Measurements from ENCODE around the gene MCC.

Gene MCC

GRCh38 chr5:113181853-113182490 lies 306.3 kb downstream of the MCC start:
- TF ChIP-seq CTCF (IDR thresholded peaks at IDR 0.05; ENCODE audit: borderline replicate concordance, insufficient read depth, low read depth, low read length): no peak
- no peak overlapping the region for H3K4me3 ChIP-seq (ENCODE audit: low read depth, low read length)

DNA sequence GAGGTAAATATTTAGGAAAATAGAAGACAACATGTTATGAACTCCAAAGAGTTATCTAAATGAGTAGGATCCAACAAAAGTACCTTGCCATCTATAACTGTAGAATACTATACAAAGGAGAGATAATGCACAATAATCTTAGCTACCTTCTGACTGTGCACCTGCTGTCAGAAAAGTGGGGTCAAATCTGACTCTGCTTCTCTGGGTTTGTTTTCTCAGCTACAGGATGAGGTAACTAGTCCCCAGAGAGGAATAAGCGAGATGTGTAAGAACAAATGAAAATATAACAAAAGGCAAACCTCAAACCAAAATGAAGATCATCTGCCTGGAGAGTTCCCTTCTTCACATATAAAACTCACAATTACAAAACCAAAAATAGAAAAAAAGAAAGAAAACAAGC lies 306.8 kb downstream of the MCC start:
- H3K4me3 ChIP-seq (ENCODE audit: low read depth, low read length): no peak overlapping the region
- no peak for TF ChIP-seq CTCF (IDR thresholded peaks at IDR 0.05; ENCODE audit: borderline replicate concordance, insufficient read depth, low read depth, low read length)

DNA sequence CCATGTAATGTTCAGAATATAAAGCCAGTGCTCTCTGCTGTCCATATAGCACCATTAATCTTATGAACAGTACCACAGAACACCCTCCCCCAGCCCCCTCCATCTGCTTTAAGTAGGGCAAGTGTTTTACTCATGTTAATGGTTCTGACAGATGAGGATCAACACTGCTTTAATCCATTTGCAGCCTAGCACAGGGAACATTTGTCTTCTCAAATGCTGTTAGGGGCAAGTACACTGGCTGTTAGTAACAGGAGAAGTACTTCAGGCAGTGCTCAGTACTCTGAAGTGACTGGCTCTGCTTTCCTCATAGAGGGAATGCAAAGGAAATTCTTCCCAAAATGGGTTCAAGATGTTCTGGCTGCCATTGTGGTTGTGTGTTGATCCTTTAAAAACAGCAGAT lies 309.1 kb downstream of the MCC start:
- no peak for TF ChIP-seq CTCF (IDR thresholded peaks at IDR 0.05; ENCODE audit: borderline replicate concordance, insufficient read depth, low read depth, low read length)
- no peak overlapping the region for H3K4me3 ChIP-seq (ENCODE audit: low read depth, low read length)

DNA sequence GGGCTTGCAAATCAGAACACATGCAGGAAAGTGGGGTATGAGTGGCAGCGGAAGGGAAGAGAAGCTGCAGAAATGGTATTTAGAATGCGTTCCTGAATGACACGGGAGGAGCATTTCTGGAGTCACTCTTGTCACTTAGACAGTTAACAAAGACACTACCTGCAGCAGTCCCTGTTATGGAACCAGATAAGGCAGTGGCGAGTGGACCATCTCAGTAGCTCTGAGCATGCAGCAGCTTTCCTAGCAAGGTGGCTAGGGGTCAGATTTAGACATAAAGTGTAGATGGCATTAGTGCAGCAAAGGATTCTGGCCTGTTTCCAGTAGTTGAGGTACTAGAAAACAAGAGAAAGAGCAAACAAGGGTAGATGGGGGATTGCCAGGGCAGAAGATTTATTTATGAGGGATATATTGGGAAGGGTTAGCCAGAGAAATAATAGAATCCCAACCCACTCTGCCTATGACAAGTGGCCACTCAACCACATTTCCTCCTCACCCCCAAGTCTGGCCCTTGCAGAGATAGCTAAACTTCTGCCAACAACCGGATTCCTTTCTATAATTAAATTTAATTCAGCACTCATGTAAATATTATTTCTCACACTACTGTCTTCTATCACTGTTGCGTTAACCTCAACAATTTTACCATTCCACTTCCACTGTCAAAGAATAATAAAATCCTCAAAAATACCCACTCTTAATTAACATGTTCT lies 310.0 kb downstream of the MCC start:
- H3K4me3 ChIP-seq (ENCODE audit: low read depth, low read length): no peak overlapping the region
- TF ChIP-seq CTCF (IDR thresholded peaks at IDR 0.05; ENCODE audit: borderline replicate concordance, insufficient read depth, low read depth, low read length): no peak

DNA sequence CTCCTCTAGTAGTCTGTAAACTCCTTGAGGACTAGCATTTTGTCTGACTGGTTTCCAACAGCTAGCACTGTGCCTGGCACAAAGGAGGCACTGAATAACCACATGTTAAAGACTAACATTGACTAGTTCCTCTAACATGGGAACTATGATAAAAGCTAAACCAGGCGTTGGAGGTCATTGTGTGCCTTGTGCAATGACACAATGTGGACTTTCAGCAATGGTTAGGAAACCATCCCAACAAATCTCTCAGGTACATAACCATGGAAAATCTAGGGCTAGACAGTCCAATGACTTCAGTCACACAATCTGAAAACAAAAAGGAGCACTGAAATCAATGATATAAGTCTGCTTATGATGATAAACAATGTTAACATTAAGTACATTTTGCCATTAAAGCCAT lies 311.0 kb downstream of the MCC start:
- H3K4me3 ChIP-seq (ENCODE audit: low read depth, low read length): no peak overlapping the region
- no peak for TF ChIP-seq CTCF (IDR thresholded peaks at IDR 0.05; ENCODE audit: borderline replicate concordance, insufficient read depth, low read depth, low read length)

- H3K4me3 ChIP-seq (ENCODE audit: low read depth, low read length): no peak overlapping the region
- TF ChIP-seq CTCF (IDR thresholded peaks at IDR 0.05; ENCODE audit: borderline replicate concordance, insufficient read depth, low read depth, low read length): no peak
Observed at GRCh38 chr5:113176734-113177133, 311.5 kb downstream of the MCC start.

GRCh38 chr5:113176196-113176595 lies 312.1 kb downstream of the MCC start:
- TF ChIP-seq CTCF (IDR thresholded peaks at IDR 0.05; ENCODE audit: borderline replicate concordance, insufficient read depth, low read depth, low read length): no peak
- H3K4me3 ChIP-seq (ENCODE audit: low read depth, low read length): no peak overlapping the region
